Activated CD8-positive, alpha-beta memory T cell treated with anti-CD3 and anti-CD28 coated beads, Interleukin-2, amount 50 U/mL, for 1 hour (primary cell): Measurements from ENCODE around the gene IL1RN.

ENCODE experiments used
- DNase-seq: peaks from one replicate; pipeline ENCODE4 v3.0.0-alpha.2; 2020; ENCODE audit errors: extremely low read depth

The IL1RN gene

DNA sequence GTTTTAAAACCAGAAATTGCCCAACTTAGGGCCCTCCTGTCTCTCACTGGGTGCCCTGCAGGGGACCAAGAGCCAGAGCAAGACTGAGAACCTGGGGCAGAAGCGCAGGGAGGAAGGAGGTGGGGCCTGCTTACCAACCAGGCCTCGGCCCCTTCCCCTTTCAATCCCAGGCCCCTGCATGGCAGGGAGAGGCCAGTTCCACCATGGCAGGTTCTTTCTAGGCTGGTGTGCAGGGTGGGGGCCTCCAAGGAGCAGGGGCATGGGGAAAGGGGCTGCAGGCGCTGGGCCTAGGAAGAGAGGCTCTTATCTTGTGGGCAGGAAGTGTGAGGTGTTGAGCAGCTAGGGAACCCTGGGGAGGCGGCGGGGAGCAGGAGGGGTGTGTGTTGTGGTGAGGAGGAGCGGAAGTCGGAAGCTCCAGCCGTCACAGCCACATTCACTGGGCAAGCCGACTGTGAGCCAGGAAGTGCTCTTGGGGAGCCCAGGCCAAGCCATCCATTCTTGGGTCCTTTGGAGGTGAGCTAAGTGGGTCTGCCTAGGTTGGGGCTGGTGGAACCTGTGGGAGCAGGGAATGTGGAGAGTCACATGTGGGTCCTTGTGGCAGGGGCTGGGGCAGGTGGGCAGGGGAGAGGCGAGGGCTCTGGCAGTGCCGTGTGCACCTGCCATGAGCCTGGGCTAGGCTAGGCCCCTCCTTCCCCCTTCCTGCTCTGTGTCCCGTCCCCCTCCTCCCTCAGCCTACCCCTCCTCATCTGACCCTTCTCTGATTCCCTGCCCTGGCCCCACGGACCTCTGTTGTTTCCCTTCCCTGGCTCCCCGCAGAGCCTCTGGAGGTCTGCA is 46.4 kb downstream of the IL1RN start, which contains the start of gene PSD4:
Gene PSD4, plus strand, starts transcription at position 430 of the 834 bp plus-strand sequence. CDS start 8,486 bp downstream, outside the sequence.
- DNase-seq, result peak; percentile 78

DNA sequence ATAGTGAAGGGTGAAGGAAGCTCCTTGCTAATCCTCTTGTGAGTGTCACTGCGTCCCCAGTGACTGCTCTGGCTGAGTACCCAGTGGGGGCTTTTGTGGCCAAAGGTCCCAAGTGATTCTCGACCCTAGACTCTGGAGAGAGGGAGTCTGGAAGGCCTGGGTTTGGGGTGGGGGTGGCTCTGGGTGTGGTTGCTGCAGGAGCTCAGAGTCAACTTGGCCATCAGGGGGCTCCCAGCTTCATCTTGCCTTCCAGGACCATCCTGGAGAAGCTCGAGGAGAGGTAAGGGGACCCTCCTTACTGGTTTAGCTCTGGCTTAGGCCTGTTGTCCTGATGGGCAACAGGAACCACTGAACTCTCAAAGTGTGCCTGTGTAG is 47.0 kb downstream of the IL1RN start:
- no peak for DNase-seq

DNA sequence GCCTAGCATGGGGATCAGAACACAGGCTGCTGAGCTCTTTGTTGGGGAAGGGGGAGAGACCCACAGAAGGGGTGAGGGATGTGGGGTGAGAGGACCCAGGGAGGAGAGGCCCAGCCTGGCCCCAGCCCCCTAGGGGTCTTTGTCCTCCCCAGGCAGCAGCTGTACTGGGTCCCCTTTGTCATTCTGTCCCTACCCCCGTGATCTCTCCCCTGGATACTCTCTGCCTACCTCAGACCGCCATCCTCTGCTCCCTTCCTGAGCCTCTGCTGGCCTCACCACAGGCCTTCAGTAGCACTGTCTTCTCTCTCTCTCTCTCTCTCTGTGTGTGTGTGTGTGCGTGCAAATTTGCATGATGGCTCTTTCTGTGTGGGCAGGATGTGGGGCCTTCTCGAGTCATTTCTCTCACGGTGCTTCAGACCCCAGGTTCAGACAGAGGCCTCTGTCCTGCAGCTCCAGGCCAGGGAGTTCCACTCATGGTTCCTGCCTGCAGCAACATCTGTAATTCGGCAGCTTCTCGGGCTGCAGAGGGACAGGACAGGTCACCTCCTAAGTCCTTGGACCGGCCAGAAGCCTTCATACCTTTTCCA is 47.7 kb downstream of the IL1RN start:
- DNase-seq, result no peak

DNA sequence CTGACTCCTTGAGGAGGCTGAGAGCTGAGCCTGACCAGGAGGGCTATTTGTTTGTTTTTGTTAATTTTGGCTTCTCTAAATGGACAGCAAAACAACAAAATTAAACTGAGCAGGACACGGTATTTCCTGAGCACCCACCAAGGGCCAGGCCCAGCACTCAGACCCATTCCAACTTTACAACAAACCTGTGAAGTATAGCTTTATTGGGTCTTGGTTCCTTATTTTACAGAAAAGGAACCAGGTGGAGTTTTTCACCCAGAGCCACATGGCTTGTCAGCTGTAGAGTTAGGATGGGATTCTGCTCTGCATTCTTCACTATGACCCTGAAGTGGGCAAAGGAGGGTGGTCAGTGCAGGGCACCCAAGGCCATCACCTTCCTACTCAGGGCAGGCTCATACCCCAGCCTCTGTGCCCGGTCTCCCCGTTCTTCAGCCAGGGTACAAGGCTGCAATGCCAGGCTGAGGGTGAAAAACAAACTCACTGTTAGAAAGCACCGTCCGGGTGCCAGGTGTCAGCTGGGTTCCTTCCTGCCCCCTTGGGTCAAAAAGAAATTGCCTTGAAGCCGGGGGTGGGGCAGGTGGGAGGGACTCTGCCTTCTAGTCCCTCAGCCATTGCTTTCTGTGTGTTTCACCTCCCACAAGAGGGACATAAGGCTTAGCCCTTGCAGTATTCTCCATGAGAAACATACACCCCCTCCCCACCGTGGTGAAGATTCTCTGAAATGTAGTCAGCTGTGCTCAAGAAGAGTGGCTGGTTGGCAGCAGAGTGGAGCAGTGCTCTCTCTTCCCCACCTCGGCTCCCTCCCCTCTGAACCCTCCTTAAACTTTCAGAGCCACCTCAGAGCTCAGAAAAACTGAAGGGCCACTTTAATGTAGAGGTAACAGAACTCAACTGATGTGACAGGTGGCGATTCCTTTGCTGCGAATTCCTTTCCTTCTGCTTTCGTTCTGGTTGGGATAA is 48.6 kb downstream of the IL1RN start:
- DNase-seq, result no peak

DNA sequence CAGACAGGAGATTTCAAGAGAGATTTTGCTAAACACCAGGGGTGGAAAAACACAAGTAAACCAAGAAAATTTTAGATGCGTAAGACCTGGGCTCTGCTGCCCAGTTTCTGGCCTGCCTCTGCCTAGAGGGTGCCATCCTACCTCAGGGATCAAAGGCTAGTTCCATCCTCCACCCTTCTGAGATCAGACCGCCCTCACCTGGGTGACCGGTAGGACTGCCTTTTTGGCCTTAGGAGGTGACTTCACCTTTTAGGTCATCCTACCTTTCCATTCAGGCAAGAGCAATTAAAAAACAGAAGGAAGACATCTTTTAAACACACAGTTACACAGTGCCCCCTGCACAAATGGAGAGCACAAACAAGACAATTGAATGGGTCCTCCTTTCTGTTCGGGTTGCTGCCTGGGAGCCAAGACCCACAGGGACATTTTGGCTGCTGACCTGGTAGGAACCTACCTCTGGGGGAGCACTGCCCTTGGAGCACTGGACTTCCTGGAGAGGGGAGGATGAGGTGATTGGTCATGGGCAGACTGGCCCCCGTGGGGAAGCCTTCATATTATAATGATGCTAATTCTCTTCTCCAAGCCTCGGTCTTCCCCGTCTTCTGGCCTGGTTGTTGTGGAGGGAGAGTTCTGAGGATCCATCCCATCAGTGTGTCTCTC is 49.4 kb downstream of the IL1RN start:
- no peak for DNase-seq

DNA sequence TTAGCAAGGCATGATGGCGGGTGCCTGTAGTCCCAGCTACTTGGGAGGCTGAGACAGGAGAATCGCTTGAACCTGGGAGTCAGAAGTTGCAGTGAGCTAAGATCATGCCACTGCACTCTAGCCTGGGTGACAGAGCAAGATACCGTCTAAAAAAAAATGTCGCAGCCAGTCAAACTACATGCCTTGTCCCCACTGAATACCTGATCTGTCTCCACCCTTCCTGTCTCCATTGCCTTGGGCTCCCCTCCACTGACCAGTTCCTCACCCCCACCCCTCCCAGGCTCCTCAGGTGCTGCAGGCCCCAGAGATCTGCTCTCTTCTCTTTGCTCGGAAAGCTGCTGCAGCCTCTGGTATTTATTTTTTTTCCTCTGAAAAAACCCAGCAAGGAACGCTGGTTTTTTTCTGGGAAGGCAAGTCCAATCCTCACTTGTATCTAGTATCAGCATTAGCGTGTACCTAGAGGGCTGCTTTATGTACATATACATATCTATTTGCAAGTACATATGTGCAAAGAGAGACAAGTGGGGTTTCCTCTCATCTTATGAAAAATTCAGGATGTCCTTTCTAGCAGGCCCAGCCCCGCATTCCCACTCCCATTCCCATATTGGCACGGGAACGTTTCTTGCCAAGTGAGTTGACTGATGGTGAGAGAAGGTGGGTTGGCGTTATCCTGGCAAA is 50.8 kb downstream of the IL1RN start:
- no peak for DNase-seq

DNA sequence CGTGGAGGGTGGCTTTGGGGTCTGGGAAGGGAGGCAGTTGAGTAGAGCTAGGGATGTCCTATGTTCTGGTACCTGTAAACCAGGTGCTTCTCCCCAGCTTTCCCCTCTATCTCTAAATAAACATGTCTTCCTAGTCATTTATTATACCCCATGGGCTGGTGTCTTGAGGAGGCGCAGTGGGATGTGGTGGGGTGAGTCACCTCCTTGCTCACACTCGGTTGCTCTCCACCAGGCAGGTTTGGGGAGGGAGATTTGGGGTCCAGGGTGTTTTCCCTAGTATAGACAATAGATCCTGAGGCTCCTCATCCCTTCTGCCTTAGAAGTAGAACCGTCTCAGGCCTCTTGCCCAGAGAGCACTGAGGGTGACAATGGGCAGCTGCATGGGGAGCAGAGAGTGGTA is 51.5 kb downstream of the IL1RN start:
- DNase-seq, result no peak

DNA sequence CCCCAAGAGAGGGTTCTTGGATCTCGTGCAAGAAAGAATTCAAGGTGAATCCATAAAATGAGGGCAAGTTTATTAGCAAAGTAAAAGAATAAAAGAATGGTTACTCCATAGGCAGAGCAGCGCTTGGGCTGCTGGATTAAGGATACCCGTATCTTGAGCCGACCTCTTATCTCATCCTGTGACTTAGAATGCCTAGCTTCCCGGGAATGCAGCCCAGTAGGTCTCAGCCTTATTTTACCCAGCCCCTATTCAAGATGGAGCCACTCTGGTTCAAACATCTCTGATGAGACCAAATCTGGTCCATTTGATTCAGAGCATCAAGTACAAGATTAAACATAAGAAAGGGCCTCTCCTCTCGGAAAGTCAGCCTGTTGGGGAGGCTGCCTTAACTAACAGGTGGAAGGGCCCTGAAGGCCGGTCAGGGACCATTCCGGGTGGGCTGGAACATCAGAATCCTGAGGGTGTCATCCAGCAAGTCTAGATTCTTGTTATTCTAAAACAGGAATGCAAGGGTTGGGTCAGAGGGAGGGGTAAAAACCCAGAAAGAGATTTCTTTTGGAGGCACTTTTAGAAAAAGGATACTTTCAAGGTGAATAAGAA is 52.1 kb downstream of the IL1RN start:
- DNase-seq, result no peak

DNA sequence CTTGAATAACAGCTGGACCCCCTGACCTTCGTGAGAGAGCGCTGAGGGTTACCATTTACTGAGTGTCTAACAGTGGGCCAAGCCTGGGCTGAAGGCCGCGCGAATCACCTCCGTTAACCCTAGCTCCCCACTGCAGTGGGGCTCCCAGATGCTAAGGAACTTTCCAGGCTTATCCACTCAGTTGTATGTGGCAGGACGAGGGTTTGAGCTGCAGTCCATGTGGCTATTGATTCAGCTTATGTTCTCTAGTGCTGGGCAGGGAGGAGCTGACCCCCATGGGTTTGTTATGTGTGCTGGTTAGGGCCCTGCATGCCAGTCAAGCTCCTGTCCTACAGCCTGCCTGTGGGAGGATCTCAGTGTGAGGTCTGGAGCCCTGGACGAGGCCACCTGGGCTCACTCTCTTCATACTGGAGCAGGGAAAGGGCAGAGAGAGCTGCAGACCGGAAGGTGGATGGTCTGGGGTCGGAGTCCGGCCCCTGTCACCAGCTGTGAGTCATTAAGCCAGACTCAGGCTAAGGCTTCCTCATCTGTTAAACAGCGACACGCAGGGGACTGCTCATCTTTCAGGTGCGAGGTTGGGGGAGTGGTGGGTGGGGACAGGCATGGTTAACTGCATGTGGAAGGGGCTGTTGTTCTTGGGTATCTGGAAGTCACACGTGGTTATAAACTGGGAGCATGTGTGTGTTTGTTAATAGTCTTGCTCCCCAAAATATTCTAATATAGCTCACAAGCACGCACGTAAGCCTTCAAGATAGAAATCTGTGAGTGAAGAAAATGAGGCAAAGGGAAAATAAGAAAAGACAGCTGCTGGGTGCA is 52.9 kb downstream of the IL1RN start:
- no peak for DNase-seq

DNA sequence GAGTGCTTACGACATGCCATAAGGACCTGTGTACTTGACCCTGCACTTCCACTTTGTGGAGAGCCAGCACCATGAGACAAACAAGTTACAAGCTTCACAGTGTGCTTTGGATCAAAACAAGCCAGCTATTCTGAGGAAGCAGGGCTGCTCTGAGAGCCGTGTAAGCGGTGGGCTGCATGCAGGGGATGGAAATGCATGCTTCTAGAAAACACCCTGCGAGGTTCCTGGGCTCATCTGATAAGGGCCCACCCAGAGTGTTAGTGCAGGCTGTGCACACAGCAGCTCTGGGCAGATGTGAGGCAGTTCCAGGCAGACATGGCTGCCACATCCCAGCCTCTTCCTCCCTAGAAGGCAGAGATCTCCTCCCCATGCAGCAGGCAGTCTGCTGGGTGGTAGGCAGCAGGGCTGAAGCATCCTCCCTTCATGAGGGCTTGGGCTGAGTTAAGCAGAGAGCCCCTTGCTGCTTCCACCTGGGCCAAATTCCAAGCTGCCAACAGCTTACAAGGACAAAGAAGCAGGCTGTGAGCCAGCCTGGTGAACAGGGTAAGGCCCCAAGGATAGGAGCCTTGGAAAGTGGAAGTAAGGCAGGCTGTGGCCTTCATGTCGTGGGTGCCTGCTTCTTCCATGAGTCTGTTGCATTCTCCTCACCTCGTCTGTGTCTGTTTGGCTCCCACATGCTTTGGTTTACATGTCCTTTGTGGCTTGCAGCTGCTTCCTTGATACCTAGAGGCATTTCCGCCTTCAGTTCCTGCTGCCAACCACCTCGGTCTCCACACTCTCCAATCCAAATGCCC is 54.1 kb downstream of the IL1RN start:
- DNase-seq, result no peak

DNA sequence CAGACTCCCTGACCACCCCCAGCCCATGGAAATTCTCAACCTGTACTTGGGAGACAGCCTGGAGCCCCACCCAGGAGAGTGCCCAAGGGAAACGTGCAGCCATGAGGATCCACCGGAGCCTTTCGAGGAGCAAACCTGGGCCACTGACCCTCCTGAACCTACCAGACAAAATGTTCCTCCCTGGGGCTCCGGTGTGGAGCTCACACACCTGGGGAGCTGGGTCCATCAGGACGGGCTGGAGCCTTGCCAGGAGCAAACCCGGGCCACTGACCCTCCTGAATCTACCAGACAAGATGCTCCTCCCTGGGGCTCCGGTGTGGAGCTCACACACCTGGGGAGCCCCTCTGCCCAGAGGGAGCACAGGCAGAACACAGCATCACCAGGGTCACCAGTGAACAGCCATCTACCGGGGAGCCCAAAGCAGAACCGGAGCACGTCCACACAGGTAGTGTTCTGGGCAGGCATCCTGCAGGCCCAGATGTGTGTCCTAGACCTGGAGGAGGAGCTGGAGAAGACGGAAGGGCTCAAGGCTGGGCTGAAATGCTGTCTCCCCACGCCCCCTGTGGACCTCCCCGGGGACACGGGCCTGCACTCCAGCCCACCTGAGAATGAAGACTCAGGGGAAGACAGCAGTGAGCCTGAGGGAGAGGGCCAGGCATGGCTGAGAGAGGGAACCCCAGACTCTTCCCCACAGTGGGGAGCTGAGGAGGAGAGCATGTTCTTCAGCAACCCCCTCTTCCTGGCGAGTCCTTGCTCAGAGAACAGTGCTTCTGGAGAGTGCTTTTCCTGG is 55.3 kb downstream of the IL1RN start:
- DNase-seq, result no peak

DNA sequence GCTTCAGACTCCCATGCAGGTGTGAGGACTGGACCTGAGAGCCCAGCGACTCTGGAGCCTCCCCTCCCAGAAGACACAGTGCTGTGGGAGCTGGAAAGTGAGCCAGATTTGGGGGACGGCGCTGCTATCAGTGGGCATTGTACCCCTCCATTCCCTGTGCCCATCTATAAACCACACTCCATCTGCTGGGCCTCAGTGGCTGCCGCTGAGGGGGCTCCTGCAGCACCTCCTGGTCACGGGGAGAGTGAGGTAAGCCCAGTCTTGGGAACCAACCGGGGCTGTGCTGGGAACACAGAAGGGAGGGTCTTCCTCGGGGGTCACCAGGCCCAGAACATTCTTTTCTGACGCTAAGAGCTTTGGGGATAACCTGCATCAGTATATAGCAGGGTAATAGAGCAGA is 55.9 kb downstream of the IL1RN start:
- DNase-seq, result no peak
